NCI-H1417 (cell line): ENCODE data around the gene PEAR1.
A peak's percentile ranks its signal among the peaks of the same experiment; 100 is the strongest.

ENCODE experiments used
- DNase-seq, 3 experiments: peaks; one replicate each; lab custom pipeline; 2025; lab: John Stamatoyannopoulos, UW

The PEAR1 gene

DNA sequence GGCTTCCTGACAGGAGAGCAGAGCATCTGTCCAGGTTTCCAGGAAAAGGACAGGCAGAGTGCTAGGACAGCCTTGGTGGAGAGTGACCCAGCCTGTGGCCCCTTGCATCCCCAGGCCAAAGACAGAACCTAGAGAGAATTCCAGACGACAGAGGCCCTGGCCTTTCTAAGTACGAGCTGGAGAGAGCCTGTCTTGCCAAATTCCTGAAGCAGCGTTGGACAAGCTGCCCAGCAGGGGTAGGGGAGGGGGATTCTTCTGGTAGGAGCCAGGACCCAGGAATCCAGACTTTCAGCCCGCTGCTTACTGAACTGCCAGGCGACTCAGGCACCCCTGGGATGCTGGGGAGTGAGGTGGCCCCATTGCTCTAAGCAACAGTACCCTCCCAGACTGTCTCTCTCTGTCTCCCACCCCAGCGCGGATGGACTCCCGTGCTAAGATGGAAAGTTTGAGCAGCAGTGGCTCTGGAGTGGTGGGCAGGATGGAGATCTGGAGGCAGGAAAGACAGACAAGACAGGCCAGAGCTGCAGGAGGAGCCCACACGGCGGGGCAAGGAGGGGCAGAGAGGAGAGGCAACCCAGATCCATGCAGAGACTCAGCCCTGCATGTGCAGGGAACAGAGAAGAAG lies 8.8 kb upstream of the PEAR1 start:
- no peak for DNase-seq

DNA sequence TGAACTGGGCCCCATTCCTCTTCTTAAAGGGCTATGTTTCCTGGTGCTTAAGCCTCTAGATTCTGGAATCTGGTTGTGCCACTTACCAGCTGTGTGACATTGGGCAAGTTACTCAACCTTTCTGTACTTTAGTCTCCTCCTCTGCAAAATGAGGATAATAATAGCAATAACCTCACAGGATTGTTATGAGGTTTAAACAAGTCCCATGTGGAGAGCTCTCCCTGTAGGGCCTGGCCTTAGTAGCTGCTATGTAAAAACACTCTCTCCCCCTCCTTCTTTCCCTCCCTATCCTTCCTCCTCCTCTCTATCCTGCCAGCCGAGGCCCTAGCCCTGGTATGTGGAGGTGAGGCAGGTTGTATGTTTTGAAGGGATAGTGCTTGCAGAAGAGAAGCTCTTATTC lies 8.2 kb upstream of the PEAR1 start:
- DNase-seq = no peak

DNA sequence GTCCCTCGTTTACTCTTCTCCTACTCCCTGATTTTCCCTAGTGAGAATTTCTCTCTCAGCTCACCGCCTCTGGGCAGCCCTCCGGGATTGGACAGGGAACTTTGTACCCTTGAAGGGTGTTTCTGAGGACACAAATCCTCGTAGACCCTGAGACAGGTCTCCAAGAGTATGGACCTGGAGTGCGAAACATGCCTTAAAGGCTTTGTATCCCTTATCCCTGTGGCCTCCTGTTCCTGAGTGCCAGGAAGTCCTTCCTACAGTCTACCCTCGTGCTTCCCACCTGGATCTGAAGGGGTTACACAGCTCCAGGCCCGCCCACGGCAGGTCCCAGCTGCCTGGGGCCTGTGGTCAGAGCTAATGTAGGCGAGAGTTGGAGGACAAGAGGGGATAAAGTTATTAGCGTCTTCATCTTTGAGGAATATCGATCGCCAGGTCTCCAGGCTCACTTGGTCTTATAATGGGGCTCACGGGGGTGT lies 7.6 kb upstream of the PEAR1 start:
- DNase-seq = no peak

DNA sequence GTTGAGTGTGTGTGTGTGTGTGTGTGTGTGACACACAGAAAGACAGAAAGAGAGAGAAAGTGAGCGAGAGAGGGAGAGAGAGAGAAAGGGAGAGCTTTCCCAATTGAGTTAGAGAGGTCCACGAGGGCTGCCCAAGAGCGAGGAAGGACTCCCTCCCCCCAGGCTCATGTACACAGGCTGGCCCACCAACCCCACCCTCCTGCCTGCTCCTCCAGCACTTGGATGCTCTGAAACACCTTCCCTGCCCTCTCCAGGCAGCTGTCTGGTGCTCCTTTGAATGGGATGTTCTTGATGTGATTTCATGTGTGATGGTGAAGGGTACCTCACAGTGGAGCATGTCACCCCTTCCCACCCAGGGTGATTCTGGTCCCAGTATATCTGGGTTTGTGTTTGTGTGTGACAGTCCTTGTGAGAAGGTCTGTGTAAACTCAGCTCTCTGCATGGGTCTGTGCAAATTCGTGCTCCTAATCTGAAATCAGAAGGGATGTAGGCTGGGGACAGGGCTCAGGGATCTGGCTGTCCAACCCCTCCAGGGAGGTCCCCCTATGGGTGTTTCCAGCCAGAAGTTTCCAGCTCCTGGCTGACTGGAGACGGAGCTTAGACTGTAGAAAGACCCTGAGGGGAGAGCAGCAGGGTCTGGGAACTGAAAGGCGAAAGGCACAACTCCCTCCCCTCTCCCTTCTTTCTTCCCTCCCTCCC lies 6.8 kb upstream of the PEAR1 start:
- peak in 2 of 3 experiments; percentile 26 to 49 for DNase-seq

DNA sequence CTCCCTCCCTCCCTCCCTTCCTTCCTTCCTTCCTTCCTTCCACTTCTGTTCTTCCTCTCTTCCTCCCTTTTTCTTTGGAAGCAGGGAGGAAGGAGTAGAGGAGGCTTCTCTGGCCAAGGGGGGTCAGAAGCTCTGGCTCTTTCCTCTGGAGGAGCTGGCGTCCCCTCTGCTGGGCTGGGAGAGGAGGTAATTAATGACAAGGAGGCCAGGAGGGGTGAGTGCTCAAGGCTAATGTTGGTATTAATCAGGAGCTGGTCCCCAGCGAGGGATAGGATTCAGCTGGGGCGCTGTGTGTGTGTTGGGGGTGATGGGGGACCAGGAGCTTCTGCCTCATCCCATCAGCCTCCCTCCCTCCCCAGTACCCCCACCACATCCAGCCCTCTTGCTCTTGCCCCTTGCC lies 6.2 kb upstream of the PEAR1 start:
- peak in 2 of 3 experiments; percentile 53 to 78 for DNase-seq

DNA sequence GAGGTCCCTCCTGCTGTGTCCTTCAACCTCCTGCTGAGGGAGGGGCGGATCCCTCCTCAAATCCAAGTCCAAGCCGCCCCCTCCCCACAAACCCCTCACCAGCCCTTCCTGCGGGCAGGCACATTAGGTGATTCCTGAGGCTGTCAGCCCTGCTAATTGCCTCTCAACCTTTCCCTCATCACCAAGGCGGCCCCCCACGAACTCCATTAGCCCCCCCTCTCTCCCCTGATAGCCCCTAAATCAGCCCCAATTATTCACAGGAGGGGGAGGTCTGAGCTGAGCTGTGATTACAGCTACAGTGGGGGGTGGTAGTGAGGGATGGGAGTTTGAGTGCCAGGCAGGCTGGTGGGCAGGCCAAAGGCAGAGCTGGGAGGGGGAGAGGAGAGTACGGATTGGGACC lies 5.8 kb upstream of the PEAR1 start:
- DNase-seq = peak in 2 of 3 experiments; percentile 53 to 81

DNA sequence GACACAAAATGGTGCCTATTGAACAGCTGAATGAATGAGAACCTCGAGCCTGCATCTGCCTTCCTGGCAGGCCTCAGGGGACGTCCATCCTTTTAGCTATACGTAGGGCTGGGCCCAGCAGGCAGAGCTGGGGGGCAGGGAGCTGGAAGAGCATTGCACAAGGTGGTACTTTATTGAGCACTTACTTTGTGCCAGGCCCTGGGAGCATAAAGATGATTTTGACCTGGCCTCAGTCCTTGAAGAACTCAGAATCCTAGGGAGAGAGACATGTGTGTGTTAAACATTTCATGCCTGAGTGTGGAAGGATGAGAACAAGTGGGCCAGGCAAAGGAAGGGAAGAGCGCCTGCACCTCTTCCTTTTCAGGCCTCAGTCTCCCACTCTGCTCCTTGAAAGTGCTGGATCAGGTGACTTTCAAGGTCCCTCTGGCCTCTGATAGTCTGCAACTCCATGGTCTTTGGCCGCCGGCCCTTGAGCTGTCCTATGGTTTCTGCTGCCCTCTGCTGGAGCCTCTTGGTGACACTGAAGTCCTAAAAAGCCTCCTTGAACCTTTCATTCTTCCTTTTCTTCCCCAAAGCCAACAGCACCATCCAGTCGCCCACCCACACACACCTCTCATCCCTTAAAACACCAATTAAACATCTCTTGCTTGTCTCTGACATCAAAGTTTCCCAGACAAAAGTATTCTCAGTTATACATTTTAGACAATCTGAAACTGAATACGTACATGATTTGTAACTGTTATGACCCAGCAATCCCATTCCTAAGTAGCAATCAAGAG lies 3.5 kb upstream of the PEAR1 start:
- DNase-seq = peak; percentile 63 to 93 (median 88)

DNA sequence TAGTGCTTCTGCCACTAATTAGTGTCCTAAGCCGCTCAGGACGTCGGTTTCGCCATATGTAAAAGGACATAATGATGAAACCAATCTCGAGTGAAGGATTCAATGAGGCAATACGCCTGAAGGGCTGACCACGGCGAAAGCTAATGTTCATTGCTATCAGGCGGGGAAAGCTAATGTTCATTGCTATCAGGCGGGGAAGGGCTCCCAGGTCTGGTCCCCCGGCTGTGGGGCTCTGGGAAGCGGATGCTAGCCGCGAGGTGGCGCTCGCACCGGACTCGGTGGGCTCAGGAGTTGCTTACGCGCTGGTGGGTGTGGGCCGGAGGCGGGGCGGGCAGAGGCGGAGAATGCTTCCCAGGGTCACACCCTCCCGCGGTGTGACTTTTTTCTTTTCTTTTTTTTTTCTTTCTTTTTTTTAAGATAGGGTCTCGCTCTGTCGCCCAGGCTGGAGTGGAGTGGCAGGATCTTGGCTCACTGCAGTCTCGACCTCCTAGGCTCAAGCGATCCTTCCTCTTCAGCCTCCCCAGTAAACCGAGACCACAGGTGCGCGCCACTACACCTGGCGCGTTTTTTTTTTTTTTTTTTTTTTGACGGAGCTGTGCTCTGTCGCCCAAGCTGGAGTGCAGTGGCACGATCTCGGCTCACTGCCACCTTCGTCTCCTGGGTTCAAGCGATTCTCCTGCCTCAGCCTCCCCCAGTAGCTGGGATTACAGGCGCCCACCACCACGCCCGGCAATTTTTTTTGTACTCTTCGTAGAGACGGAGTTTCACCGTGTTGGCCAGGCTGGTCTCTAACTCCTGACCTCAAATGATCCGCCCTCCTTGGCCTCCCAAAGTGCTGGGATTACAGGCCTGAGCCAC lies 1.1 kb upstream of the PEAR1 start:
- peak; percentile 74 to 92 (median 86) for DNase-seq

DNA sequence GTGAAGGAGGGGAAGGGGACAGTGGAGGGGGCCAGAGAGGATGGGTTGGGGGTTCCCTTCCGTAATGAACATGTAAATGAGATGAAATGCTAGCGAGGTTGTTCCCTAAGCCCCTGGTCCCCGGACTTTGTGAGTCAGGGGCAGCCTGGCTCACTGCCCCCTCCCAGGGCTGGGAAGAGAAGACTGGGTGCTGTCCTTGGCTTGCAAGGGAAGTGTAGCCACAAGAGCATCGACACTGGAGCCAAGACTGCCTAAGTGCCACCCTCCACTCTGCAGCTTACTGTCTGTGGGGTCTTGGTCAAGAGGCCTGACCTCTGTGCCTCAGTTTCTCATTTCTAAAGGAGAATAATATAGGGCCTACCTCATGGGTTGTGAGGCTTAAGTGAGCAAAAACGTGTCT lies 483 bp downstream of the PEAR1 start:
- no peak for DNase-seq

DNA sequence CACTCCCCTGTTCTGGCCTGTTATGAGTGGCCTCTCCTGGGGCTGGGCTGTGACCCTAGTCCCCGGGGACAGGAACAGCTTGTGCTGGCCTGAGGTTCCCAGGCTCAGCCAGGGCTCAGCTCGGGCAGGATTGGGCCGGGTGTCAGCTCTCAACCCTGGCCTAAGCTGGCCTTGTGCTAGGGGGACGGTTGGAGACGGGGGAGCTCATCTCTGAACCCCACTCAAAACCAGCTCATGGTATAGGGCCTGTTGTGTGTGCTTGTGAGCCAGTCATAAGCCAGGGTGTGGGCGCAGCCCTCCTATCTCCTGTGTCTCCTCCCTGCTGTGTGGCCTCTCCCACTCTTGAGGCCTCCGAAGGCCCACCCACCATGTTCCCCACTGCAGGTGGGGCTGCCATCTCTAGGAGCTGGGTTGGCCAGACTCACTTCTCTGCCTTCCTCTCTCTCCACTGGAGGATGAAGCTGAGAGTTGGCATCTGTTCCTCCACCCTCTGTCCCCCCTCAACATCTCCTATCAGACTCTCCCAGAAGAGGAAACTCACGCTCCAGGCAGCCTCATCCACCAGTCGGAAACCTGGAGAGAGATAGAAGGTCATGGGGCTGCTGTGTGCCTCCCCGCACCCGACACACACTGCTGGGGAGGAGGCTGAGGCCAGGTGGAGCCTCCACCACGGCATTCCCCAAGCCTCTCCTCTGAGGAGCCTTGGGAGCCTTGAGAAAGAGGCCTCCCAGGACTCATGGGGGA lies 1.4 kb downstream of the PEAR1 start:
- DNase-seq = no peak

DNA sequence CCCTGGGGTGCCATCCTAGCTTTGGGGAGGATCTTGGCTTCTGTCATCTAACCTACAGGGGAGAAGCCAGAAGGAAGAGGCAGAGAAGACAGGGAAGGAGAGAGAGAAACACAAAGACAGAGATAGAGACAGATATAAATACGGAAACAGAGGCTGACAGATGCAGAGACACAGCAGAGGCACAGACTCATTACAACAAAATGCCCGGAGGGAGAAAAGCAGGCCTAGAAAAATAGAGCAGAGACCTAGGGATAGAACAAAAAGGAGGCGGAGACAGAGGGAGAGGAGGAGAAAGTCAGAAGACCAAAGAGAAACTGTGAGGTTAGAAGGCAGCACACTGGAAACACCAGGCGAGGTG lies 1.9 kb downstream of the PEAR1 start:
- no peak for DNase-seq

DNA sequence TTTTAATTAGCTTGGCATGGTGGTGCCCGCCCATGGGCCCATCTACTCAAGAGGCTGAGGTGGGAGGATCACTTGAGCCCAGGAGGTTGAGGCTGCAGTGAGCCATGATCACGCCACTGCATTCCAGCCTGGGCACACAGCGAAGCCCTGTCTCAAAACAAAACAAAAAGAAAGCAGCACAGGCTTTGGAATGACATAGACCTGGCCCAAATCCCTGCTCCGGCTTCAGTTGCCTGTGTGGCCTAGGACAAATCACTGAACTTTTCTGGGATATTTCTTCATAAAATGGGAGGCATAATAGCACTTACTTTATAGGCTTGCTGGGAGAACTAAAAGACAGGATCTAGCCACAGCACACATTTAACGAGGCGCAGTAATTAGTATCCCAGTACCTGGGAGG lies 2.4 kb downstream of the PEAR1 start:
- no peak for DNase-seq

DNA sequence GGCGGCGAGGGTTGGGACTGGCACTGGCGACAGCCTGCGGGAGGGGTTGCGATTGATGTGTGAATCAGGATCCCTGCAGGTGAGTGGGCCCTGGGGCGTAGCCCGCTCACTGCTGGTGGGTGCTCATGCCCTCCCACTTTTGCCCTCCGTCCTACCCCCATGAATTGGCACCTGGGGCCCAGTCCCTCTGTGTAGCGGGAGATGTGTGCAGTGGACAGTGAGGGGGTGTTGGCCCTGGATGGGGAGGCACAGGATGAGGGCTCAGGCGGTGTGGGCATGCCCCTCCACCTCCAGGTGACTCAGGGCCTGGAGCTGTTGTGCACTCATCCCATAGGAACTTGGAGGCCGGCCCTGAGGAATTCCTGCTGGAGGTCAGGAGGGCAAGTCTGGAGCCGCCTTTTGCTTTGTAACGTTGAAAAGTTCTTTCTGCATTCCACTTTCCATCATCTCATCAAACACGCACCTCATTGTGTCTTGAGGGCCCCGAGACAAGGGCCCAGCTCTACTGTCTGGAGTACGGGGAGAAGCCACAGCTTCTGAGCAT lies 3.0 kb downstream of the PEAR1 start:
- DNase-seq = no peak

DNA sequence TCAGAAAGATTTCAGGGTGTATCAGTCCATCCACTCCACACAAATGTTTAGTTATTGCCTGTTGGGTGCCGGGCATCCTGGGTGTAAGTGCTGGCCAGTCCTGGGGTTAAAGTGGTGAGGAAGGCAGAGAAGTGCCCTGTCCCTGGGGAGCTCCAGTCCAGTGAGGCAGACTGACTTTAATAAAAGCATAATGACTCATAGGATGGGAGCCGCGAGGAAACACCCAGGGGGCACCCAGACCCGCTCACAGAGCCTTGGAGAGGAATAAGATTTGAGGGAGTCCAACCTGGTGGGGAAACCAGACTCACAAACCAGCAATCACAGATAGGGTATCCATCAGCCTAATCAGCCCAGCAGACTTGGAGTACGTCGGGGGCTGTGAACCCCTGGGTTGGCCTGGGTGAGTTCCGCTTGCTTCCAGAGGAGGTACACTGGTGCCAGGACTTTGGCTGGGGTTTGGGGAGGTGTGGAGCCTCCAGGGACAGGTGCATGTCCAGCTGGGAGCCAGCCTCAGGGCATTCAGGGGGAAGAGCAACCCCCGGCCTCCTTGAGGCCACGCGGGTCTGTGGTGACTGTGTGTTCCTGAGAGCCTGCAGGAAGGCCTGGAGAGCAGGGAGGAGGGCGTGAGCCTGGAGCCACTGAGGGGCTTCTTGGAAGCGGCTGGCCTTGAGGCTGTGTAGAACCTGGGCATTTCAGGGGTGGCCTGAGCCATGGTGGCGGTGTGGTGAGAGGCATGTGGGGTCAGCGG lies 3.7 kb downstream of the PEAR1 start:
- DNase-seq = no peak

DNA sequence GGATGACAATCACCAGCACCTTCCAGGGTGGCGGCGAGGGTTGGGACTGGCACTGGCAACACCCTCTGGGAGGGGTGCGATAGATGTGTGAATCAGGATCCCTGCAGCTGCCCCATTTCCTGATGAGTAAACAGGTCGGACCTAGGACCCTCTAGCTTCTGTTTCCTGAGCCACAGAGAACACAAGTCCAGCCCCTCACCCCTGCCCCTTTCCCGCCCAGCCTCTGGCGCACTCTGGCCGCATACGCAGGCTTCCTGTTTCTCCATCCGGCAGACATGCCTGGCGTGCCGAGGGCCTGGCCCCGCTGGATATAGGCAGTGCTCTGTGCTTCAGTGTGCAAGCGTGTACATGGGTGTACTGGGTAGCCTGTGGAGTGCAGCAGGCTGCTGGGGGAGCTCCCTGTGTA lies 4.6 kb downstream of the PEAR1 start:
- DNase-seq = no peak

DNA sequence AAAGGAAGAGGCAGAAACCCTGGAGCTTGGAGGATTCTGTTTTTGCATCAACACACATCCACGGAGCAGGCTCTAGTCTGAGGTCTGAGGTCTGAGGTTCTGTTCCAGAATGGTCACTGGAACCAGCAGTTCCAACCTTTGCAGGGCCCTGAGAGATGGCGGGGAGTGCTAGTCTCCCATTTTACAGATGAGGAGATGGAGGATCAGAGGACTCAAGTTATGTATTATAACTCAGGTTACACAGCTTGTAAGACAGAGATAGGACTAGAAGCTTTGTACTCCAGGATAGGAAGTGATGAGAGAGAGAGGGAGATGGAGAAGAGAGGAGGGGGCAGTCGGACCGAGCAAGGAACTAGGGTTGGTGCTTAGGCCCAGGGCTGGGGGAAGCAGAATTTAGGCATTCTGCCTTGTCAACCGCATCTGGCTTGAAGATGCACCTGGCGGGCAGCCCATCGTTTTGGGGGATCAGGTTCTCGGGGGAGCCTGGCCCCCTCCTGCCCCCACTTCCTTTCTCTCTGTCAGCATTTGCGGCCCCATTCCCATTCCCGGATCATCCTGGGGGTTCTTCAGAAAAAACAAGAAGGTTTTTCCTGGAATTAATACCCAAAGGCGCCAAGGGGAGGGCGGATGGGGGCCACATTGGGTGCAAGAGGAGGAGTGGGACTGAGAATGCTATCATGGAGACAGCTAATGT lies 5.6 kb downstream of the PEAR1 start:
- DNase-seq = no peak

DNA sequence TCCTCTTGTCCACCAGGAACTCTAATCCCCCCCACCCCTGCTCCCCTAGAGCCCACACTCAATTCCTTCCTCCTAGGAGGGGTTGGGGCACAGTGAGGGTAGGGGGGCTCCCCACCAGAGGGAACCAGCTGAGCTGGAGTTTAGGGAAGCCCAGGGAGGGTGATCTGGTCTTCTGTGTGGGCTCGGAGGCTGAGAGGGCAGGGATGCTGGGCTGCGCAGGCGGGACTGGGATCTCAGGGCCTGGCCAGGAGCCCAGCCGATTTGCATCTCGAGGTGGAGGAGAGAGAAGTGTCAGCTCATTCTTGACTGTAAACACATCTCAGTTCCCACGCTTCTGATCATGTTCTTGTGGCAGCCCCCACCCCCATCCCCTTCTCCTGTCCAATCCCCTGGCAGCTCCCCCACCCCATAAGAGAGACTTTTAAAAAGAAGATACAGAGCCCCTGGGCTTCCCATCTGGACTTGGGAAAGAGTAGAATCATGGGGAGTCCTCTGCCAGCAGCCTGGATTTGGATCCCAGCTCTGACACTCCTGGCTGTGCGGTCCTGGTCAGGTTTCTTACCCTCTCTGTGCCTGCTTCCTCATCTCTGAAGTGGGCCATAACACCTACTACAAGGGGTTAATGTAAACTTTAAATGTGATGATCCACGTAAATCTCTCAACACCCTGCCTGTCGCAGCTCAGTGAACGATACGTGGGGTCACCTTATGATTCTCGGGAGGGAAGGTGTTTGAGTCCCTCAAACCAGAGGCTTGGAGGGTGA lies 6.6 kb downstream of the PEAR1 start:
- no peak for DNase-seq

DNA sequence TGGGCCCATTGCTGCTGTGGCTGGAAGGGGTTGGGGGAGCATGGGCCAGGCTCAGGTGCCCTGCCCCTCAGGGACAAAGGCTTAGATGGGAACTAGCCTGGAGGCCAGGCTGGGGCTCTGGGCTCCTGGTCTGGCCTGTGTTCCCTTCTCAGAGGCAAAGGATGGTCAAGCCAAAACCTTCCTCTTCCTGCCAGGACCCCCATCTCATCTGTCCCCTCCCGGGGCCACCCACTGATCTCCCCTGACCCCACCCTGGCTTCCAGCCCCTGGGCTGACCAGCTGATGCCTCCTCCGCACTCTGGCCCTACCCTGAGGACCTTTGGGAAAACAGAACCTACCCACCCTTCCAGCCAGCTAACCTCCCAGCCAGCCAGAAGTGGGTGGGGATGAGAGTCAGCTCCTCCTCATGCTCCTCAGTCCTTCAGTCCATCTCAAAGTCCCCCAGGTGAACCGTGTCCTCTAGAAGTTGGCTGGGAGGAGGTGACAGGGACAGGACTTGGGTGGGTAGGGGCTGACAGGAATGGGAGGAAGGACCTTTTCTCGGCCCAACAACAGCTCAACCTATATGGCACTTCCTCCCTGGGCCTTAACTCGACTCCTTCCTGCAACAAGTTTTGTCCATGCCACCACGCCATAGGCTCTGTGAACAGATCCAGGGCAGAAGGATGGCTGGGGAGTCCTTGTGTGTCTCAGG lies 7.5 kb downstream of the PEAR1 start:
- DNase-seq = no peak

DNA sequence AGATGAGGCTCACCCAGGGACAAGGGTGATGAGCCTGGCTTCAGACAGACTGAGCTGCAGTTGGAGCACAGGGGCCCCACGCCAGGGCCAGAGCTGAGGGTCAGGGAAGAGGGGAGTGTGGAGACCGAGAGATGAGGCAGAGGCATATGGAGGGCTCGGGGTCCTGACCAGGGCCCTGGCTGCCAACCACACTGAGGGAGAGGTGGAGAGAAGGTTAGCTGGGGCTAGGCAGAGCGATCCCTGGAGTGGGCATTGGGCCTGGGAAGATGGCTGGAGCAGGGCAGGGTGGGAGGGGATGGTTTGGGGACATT lies 8.0 kb downstream of the PEAR1 start:
- DNase-seq = no peak
